SK-N-SH treated with all-trans-retinoic acid at 6 μM for 48 hours (cell line): ENCODE measurements around the gene ZNF71.

Source experiments
- GLIS3 ChIP-seq: fragments of 250-450 bp; sonication (Bioruptor Pico); IDR thresholded peaks from 2 replicates; pipeline ENCODE4 v1.5.0; 2020; ENCODE audit warnings: mild to moderate bottlenecking, moderate library complexity
- PATZ1 ChIP-seq: fragments of 250-450 bp; sonication (Bioruptor Pico); IDR thresholded peaks from 2 replicates; pipeline ENCODE4 v1.8.0; 2020; ENCODE audit warnings: mild to moderate bottlenecking, moderate library complexity, borderline replicate concordance
- RARB ChIP-seq: fragments of 250-450 bp; sonication (Bioruptor Pico); IDR thresholded peaks from 2 replicates; pipeline ENCODE4 v1.8.0; 2021; ENCODE audit warnings: mild to moderate bottlenecking, moderate library complexity
- SNAI2 ChIP-seq: fragments of 250-450 bp; sonication (Bioruptor Pico); IDR thresholded peaks from 2 replicates; pipeline ENCODE4 v1.5.0; 2020; ENCODE audit warnings: mild to moderate bottlenecking, moderate library complexity
- TCF4 ChIP-seq: fragments of 250-450 bp; sonication (Bioruptor Pico); IDR thresholded peaks from 2 replicates; pipeline ENCODE4 v1.8.0; 2021; ENCODE audit warnings: mild to moderate bottlenecking, moderate library complexity, borderline replicate concordance
- ZFP3 ChIP-seq: fragments of 250-450 bp; sonication (Bioruptor Pico); IDR thresholded peaks from 2 replicates; pipeline ENCODE4 v1.5.0; 2020; ENCODE audit warnings: mild to moderate bottlenecking, moderate library complexity
- ZFP30 ChIP-seq: fragments of 450-650 bp; formaldehyde crosslinking; IDR thresholded peaks from 2 replicates; pipeline ENCODE4 v1.5.0; 2022; ENCODE audit warnings: mild to moderate bottlenecking, moderate library complexity
- ZNF565 ChIP-seq: fragments of 450-650 bp; formaldehyde crosslinking; conservative IDR thresholded peaks from 2 replicates; pipeline ENCODE4 v1.5.0; 2020; ENCODE audit warnings: low read depth, mild to moderate bottlenecking, moderate library complexity

DNA sequence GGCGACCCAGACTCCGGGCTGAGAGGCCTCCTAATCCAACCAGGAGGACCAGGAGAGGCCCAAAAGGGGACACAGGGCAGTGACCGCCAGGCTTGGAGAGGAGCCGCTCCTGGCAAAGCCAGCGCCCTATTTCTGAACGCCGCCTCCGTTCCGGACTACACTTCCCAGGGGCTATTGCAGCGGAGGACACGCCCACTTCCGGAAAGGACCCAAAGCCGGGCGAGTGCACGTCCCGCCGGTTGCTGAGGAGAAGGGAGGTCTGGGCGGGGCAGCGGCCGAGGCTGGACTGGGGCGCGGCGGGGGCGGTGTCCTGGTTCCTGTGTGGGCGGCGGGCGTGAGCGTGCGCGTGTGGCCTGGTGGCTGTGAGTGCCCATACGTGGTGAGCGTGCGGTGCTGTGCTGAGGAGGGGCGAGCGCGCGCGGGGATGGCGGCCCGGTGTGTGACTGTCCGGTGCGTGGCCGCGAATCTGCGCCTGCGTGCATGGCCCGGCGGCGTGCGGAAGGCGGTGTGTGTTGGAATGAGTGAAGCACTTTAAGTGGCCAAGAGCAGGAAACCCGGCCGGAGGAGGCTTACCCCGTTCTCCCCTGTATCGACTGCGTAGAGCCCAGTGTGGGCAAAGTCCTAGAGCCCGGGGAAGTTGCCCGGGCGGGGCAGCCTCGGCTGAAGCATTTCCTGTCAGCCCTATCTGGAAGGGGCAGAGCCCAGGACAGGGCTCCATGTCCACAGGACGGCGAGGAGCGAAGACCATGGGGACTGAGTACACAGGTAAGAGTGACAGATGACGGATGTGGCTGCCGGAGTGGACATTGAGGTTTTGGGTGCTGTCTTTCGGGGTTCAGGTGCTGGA is 27.6 kb upstream of the ZNF71 start, which contains the start of gene ZNF470:
- TF ChIP-seq ZFP3 (CRISPR knock-in tag) (no peak), ZFP30 (CRISPR knock-in tag) (no peak), GLIS3 (CRISPR knock-in tag) (no peak), RARB (CRISPR knock-in tag) (no peak), PATZ1 (no peak), SNAI2 (no peak), TCF4 (no peak), ZNF565 (CRISPR knock-in tag) (no peak)
